CD4-positive, alpha-beta T cell treated with Interleukin-1 beta for 1 hour (primary cell): Measurements from ENCODE around the gene HMGCL.
"Not testable (repeated sequence)": the region's sequence is repeated elsewhere in the genome, so short reads cannot be mapped to it uniquely, and the experiment has no call there.

ENCODE experiments used
- DNase-seq, 2 donors: peaks; one replicate each; pipeline ENCODE4 v3.0.0-alpha.2; 2020 to 2022

Gene HMGCL

GRCh38 chr1:23825762-23826522 lies 713 bp upstream of the HMGCL start:
- no peak for DNase-seq

DNA sequence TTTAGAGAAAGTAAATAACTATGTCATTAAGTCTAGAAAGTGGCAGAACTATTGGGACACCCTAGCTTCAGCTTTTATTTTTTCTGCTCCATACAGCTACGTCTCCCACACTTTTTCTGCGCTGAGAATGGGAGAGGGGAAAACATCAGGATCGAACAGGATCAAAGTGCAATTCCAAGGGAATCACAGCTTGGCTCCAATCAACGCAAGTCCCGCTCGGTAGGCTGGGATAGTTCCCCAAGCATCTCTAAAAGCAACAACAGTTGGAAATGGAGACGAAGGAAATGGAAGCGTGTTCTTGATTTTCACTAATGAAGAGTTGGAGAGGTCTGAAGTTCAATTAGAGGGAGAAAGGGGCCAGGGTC lies 536 bp downstream of the HMGCL start:
- no peak for DNase-seq

- DNase-seq = no peak
These were observed 1.5 kb downstream of the HMGCL start for GRCh38 chr1:23823767-23824166.

- no peak for DNase-seq
These were observed 7.6 kb downstream of the HMGCL start for GRCh38 chr1:23817633-23818032.

DNA sequence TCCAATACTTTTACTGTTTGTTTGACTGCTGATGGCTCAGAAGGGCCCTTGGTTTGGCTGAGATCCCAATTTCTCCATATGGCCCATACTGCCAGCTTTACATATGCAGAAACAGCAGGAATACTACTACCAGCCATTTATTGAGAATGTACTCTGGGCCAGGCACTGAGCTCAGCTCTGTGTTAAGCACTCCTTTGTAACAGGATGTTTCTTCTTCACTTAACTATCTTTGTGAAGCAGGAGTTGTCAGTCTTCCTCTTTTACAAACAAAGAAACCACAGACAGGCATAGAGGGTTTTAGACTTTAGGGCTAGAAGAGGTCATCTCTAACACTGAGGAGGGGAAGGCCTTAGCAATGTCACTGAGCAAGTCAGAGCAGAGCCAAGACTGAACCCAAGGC lies 8.3 kb downstream of the HMGCL start:
- no peak for DNase-seq

DNA sequence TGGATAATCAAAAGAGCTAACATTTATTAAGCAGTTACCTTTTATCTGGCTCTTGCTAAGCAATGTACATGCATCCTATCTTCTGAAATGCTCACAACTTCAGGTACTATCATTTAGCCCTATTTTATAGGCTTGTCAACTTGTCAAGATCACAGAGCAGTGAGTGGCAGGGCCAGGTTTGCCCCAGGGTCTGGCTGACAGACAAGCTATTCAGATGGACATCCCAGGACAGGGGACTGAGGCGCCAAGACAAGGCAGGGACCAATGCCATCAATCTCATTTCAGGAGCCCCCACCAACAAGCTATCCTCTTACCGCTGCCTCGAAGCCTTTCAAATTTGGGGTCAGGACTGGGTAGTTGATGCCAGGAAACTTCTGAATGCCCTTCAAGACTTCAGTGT lies 8.9 kb downstream of the HMGCL start:
- DNase-seq = no peak

GRCh38 chr1:23814016-23814415 lies 11.2 kb downstream of the HMGCL start:
- no peak for DNase-seq

DNA sequence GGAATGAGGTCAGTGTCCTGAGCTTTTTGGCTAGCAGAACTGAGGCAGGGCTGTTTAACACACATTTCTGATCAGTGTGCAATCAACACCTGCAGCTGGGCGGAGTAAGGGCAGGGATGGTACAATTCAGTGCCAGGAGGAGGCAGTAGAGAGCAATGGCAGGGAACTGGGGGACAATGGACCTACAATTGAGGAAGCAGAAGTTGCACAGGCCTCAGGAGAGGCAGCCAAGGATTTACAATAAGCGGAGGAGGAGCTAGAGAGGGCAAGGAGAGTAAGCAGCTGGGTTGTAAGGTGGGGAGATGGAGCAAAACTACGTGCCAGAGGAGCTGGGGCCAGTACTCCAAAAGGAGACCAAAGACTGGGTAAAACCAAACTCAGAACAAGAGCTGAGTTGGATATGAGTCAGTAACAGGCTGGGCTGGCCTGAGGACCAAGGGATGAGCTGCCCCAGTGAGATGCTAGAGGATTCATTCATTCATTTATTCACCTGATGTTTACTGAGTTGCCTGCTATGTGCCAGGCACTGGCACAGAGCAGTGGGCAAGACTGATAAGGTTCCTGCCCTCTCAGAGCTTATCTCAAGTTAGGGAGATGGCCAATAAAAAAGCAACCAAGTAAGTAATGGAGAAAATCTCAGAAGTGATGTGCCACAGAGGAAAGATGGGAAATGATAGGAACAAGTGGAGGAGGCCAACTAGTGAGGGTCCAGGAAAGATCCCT lies 14.2 kb downstream of the HMGCL start:
- DNase-seq = peak; percentile 70 to 76

GRCh38 chr1:23809751-23810171 lies 15.5 kb downstream of the HMGCL start:
- peak; percentile 87 for DNase-seq

- DNase-seq = no peak
These were observed 17.8 kb downstream of the HMGCL start for GRCh38 chr1:23807453-23807852.

DNA sequence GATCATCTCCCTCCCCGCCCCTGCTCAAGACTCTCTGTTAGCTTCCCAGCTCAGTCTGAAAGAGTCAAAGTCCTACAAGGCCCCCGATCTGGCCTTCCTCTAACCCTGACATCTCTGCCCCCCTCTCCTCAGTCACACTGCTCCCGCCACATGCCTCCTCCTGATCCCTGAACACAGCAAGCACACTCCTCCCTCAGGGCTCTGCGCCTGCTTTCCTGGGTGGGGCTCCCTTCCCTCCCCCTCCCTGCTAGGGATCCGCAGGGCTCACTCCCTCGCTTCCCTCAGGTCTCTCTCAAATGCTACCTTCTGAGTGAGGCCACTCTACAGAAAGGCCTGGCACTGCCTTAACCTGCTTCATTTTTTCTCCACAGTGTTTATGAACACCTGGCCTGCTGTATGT lies 18.9 kb downstream of the HMGCL start:
- DNase-seq = no peak

DNA sequence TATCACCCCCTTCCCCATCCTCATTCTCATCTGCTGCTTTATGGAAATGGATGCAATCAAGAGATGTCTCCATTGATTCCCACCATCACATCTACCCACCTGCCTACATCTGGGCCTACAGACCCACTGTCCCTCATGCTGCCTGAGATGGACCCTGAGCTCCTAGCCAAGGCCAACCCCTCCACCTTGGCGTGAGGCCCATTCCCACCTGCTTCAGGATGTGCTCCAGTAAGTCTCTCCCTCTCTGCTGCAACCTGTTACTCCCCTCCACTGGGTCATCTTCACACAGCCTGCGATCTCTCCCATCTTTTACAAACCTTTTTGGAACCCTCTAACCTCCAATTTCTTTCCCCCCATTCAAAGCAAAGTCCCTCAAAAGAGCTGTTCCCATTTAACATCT lies 20.2 kb downstream of the HMGCL start:
- no peak for DNase-seq

- no peak for DNase-seq
These were observed 20.9 kb downstream of the HMGCL start for GRCh38 chr1:23804183-23804835.

DNA sequence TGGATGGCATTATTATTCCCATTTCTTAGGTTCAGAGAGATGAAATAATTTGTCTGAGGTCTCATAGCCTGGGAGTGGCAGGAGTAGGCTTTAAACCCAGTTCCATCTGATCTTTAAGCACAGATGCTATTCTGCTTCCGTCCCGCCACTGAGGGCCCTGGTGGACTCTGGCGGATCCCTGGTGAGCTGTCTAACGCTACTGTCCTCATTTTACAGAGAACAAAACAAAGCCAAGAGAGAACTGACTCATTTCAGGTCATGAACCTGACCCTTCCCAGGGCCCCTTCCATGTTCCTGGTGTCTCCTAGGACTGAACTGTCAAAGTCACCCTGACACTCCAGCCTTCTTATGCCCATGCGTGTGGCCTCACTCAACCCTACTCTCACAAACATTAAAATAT lies 21.6 kb downstream of the HMGCL start:
- no peak for DNase-seq

GRCh38 chr1:23802809-23803342 lies 22.4 kb downstream of the HMGCL start:
- not testable (repeated sequence) for DNase-seq

GRCh38 chr1:23801876-23802275 lies 23.4 kb downstream of the HMGCL start:
- no peak for DNase-seq

GRCh38 chr1:23801338-23801748 lies 23.9 kb downstream of the HMGCL start:
- no peak for DNase-seq

DNA sequence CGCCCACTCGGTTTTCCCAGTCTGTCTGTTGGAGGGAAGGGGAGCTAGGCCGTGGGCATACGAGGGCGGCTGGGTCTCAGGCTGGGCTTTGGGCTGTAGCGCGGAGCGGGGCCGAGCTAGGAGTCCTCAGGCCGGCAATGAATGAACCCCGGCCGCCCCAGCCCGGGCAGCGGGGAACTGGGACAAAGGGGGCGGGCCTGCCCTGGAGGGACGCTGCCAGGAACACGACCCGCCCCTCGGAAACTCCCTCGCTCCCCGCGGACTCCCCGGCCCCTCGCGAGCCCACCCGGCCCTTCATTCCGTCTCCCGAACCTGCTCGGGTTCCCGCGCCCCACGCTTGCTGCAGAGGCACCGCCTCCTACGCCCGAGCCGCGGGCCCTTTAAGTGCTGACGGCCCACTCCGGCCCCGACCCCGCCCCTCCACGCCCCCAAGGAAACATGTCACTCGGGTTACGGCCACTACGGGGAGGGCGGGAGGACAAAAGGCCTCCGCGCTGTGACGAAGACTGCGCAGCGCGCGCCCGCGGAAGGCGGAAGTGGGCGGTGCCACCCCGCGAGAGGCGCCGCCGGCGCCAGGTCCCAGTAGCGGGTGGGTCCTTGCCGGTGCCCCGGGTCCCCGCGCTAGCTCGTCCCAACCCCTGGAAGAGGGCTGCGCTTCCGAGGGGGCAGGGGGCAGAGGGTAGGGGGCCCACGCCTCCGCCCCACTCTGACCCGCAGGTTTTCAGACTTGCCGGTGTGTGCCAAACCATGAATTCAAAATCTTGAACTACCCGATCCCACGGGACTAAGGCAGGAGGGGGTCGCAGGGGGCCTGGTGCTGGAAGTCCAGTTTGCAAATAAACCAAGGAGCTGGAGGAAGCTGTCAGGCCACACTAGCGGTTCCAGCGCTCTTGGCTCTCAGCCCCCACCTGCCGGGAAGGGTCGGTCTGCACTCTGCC lies 24.6 kb downstream of the HMGCL start, which contains the start of gene GALE:
GALE (minus strand) TSS at position 355 of the 938 bp plus-strand sequence. CDS start 1,747 bp downstream, outside the sequence.
- DNase-seq = peak; percentile 97

DNA sequence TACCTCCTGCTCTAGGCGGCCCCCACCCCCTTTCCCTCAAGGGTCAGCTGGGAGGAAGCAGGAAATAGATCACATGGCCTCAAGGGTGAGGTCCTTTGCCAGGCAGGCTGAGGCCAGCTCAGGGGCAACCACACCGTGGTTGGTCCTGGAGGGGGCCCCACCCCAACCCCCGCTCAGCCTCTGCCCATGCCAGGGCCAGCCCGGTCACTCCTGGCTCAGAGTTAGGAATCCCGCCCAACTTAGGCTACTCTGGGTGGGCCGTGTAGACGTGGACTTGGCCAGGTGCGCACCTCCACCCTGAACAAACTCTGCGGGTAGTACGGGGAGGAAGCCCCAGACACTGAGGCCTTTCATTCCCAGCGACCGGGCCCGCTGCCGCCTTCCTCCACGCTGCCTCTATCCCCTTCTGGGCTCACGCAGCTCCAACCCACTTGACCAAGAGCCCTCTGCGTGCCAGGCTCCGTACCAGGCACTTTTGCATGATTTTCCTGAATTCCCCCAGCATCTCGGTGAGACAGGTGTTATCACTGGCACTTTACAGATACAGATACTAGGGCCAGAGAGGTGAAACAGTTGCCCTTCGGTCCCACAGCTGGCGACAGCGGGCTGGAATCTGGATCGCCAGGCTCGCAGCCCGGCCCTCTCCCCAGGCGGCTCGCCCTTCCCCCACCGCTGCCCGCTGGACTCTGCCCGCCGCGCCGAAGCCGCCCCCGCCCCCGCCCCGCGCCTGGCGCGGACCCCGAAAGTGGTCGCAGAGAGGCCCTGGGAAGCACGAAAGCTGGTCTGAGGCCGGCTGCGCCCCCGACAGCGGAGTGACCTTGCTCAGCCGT lies 25.4 kb downstream of the HMGCL start:
- DNase-seq = peak; percentile 31 to 47

DNA sequence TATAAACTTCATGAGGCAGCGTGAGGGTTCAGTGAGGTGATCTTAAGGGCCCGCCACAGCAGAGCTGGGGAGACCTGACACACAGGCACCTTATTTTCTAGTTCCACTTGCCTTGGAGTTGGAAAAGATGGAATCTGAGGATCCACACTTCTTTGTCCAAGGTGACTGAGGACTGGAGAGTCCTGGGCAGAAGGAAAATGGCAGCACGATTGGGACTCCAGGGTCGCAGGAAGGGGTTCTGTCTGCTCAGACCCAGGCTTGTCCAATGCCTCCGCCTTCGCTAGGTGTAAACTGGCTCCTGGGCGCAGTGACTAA lies 26.0 kb downstream of the HMGCL start:
- DNase-seq = no peak

DNA sequence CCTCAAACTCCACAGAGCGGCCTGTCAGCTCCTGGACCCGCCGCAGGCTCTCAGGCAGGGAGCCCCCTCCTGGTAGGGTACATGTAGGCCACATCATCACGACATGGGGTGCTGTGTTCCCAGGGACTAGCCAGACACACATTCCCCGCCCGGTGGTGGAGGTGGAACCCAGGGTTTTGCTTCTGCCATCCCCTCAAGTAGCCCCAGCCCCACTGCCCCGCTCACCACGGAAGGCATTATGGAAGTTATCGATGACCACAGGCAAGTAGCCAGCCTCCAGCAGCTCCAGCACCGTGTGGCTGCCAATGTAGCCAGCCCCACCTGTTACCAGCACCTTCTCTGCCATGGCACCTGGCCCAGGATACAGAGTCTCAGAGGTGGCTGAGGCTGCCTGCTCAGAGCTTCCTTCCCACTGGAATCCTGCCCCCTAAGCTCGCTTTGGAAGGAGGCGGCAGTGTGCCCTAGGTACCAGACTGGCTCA lies 26.5 kb downstream of the HMGCL start:
- no peak for DNase-seq
